Type B pancreatic cell (in vitro differentiated cells): ENCODE measurements around the gene ATP5PB. TPM values are rescaled to one million over a fixed set of nuclear protein-coding genes. Genes with fewer than 3 reads are reported as not detected.

Source experiments
- DNase-seq: peaks from one replicate; pipeline ENCODE4 v3.0.0; 2021; ENCODE audit warnings: mixed read lengths; ENCODE audit not compliant: unreplicated experiment; ENCODE audit errors: extremely low spot score
- H3K27ac Mint-ChIP-seq: 2 replicates; pipeline ENCODE4 v1.8.0; 2021; ENCODE audit warnings: mild to moderate bottlenecking, mixed read lengths
- H3K27me3 Mint-ChIP-seq: 2 replicates; pipeline ENCODE4 v1.8.0; 2021; ENCODE audit warnings: mixed read lengths
- H3K36me3 Mint-ChIP-seq: 2 replicates; pipeline ENCODE4 v1.8.0; 2021; ENCODE audit warnings: mixed read lengths
- H3K4me1 Mint-ChIP-seq: one replicate; pipeline ENCODE4 v1.8.0; 2021; ENCODE audit warnings: mixed read lengths; ENCODE audit not compliant: unreplicated experiment
- H3K4me3 Mint-ChIP-seq: 2 replicates; pipeline ENCODE4 v1.8.0; 2021; ENCODE audit warnings: mild to moderate bottlenecking, mixed read lengths
- H3K9me3 Mint-ChIP-seq: 2 replicates; pipeline ENCODE4 v1.8.0; 2021; ENCODE audit warnings: mixed read lengths
- CTCF ChIP-seq: fragments of 200-600 bp; sonication (generic); conservative IDR thresholded peaks from 2 replicates; pipeline ENCODE4 v1.5.0; 2021; ENCODE audit warnings: antibody characterized with exemption, mild to moderate bottlenecking
- total RNA-seq: library from RNA; stranded (reverse); gene quantifications from 2 replicates; pipeline ENCODE4 v1.2.1, GENCODE V29; 2021; ENCODE audit warnings: low replicate concordance

ATP5PB gene
- total RNA-seq, 1 donor from 2014 or later, result 242 TPM

GRCh38 chr1:111465754-111466153 lies 16.5 kb downstream of the ATP5PB start:
- Mint-ChIP-seq H3K36me3 (peaks cover 5% of the 10 kb centered on the region), H3K4me3 (no peak overlapping the region), H3K27ac (no peak overlapping the region), H3K27me3 (no peaks in the 10 kb centered on the region), H3K9me3 (no peaks in the 10 kb centered on the region), H3K4me1 (no peaks in the 10 kb centered on the region)
- DNase-seq, result no peak
- no peak for TF ChIP-seq CTCF

- H3K4me1 Mint-ChIP-seq, result no peaks in the 10 kb centered on the region
- peaks cover 4% of the 10 kb centered on the region for H3K36me3 Mint-ChIP-seq
- no peaks in the 10 kb centered on the region for H3K9me3 Mint-ChIP-seq
- no peak for DNase-seq
- H3K27ac Mint-ChIP-seq, result no peak overlapping the region
- TF ChIP-seq CTCF, result no peak
- H3K4me3 Mint-ChIP-seq, result no peak overlapping the region
- H3K27me3 Mint-ChIP-seq, result no peaks in the 10 kb centered on the region
Measured at GRCh38 chr1:111466480-111466879, 17.2 kb downstream of the ATP5PB start.

- no peak for DNase-seq
- Mint-ChIP-seq H3K4me1 (no peaks in the 10 kb centered on the region), H3K27me3 (no peaks in the 10 kb centered on the region), H3K27ac (no peak overlapping the region), H3K36me3 (peaks cover 9% of the 10 kb centered on the region), H3K9me3 (no peaks in the 10 kb centered on the region), H3K4me3 (no peak overlapping the region)
- TF ChIP-seq CTCF, result peak; percentile 34
Measured at GRCh38 chr1:111467865-111468716, 18.8 kb downstream of the ATP5PB start.

- no peaks in the 10 kb centered on the region for H3K27me3 Mint-ChIP-seq
- H3K27ac Mint-ChIP-seq, result no peak overlapping the region
- no peak overlapping the region for H3K4me3 Mint-ChIP-seq
- no peak for TF ChIP-seq CTCF
- DNase-seq, result no peak
- peaks cover 5% of the 10 kb centered on the region for H3K36me3 Mint-ChIP-seq
- H3K4me1 Mint-ChIP-seq, result no peaks in the 10 kb centered on the region
- H3K9me3 Mint-ChIP-seq, result no peaks in the 10 kb centered on the region
Measured at GRCh38 chr1:111468717-111469100, 19.4 kb downstream of the ATP5PB start.

GRCh38 chr1:111469539-111469938 lies 20.3 kb downstream of the ATP5PB start:
- Mint-ChIP-seq H3K36me3 (peaks cover 5% of the 10 kb centered on the region), H3K4me1 (no peaks in the 10 kb centered on the region), H3K9me3 (no peaks in the 10 kb centered on the region), H3K27me3 (no peaks in the 10 kb centered on the region), H3K27ac (no peak overlapping the region), H3K4me3 (no peak overlapping the region)
- TF ChIP-seq CTCF, result no peak
- DNase-seq, result no peak
